HepG2 (cell line): ENCODE data around the gene CALM1. TPM values are rescaled to one million over a fixed set of nuclear protein-coding genes. Genes with fewer than 3 reads are reported as not detected.
A peak's percentile ranks its signal among the peaks of the same experiment; 100 is the strongest.

Experiments used
- ATF6 ChIP-seq: sonication (generic); formaldehyde crosslinking; conservative IDR thresholded peaks from 2 replicates; pipeline ENCODE4 v1.4.0; 2020; ENCODE audit warnings: missing genetic modification reagents
- CCDC6 ChIP-seq: sonication (generic); formaldehyde crosslinking; IDR thresholded peaks from 2 replicates; pipeline ENCODE4 v1.8.1; 2022; ENCODE audit warnings: mild to moderate bottlenecking, missing genetic modification reagents, moderate library complexity
- FOXO1 ChIP-seq: sonication (generic); formaldehyde crosslinking; IDR thresholded peaks from 2 replicates; pipeline ENCODE4 v1.4.0; 2020; ENCODE audit warnings: missing genetic modification reagents
- JUND ChIP-seq: sonication (generic); formaldehyde crosslinking; IDR thresholded peaks from 2 replicates; pipeline ENCODE4 v1.8.0; 2022; ENCODE audit warnings: mild to moderate bottlenecking, missing genetic modification reagents
- KMT2A ChIP-seq: sonication (generic); formaldehyde crosslinking; IDR thresholded peaks from 2 replicates; pipeline ENCODE4 v1.4.0; 2020; ENCODE audit warnings: missing genetic modification reagents
- NFYB ChIP-seq: sonication (generic); formaldehyde crosslinking; IDR thresholded peaks from 2 replicates; pipeline ENCODE4 v1.4.0; 2020; ENCODE audit warnings: missing genetic modification reagents
- PRDM15 ChIP-seq: sonication (generic); formaldehyde crosslinking; IDR thresholded peaks from 2 replicates; pipeline ENCODE4 v1.4.0; 2020; ENCODE audit warnings: missing genetic modification reagents
- RBM22 ChIP-seq: fragments of 200-400 bp; formaldehyde crosslinking; optimal IDR thresholded peaks from 2 replicates; pipeline ENCODE3; 2017; ENCODE audit warnings: mild to moderate bottlenecking, low read length, moderate library complexity
- SOX5 ChIP-seq: IDR thresholded peaks from 2 replicates; pipeline ENCODE4 v1.6.1; 2016; ENCODE audit warnings: borderline replicate concordance
- SRSF1 ChIP-seq: fragments of 200-400 bp; formaldehyde crosslinking; optimal IDR thresholded peaks from 2 replicates; pipeline ENCODE3; 2017; ENCODE audit warnings: mild to moderate bottlenecking, low read depth, low read length, moderate library complexity
- STAG1 ChIP-seq: sonication (generic); formaldehyde crosslinking; IDR thresholded peaks from 2 replicates; pipeline ENCODE4 v1.4.0; 2020; ENCODE audit warnings: missing genetic modification reagents
- TOPORS ChIP-seq: sonication (generic); formaldehyde crosslinking; IDR thresholded peaks from 2 replicates; pipeline ENCODE4 v1.8.0; 2023; ENCODE audit warnings: mild to moderate bottlenecking, missing genetic modification reagents
- WIZ ChIP-seq: sonication (generic); formaldehyde crosslinking; IDR thresholded peaks from 2 replicates; pipeline ENCODE4 v1.5.1; 2020; ENCODE audit warnings: mild to moderate bottlenecking, missing genetic modification reagents
- ZBTB1 ChIP-seq: sonication (generic); formaldehyde crosslinking; IDR thresholded peaks from 2 replicates; pipeline ENCODE4 v1.4.0; 2020; ENCODE audit warnings: missing genetic modification reagents, borderline replicate concordance
- ZBTB14 ChIP-seq: sonication (generic); formaldehyde crosslinking; IDR thresholded peaks from 2 replicates; pipeline ENCODE4 v1.4.0; 2020; ENCODE audit warnings: missing genetic modification reagents
- ZFP91 ChIP-seq: sonication (generic); formaldehyde crosslinking; IDR thresholded peaks from 2 replicates; pipeline ENCODE4 v1.9.0; 2022; ENCODE audit warnings: missing genetic modification reagents, mild to moderate bottlenecking, borderline replicate concordance
- ZMYM2 ChIP-seq: sonication (generic); formaldehyde crosslinking; IDR thresholded peaks from 2 replicates; pipeline ENCODE4 v1.8.0; 2022; ENCODE audit warnings: mild to moderate bottlenecking, missing genetic modification reagents
- ZNF263 ChIP-seq: sonication (generic); formaldehyde crosslinking; IDR thresholded peaks from 2 replicates; pipeline ENCODE4 v1.4.0; 2020; ENCODE audit warnings: missing genetic modification reagents
- ZNF337 ChIP-seq: sonication (generic); formaldehyde crosslinking; IDR thresholded peaks from 2 replicates; pipeline ENCODE4 v1.5.1; 2020; ENCODE audit warnings: missing genetic modification reagents, low read depth, mild to moderate bottlenecking, borderline replicate concordance
- ZNF530 ChIP-seq: sonication (generic); formaldehyde crosslinking; IDR thresholded peaks from 2 replicates; pipeline ENCODE4 v1.5.0; 2020; ENCODE audit warnings: low read depth, mild to moderate bottlenecking, missing genetic modification reagents
- polyA plus RNA-seq, 8 experiments: library from polyadenylated mRNA; depleted of rRNA in 3 of 8; stranded (reverse) in 7 of 8; unstranded in 1 of 8; fragments of >200 nt; fragmentation: Illumina TruSeq in 4 of 8; extraction: Trizol in 4 of 8; gene quantifications; 2 replicates each; pipeline versions ENCODE4 v1.2.1 to v1.2.3, GENCODE V29; 2011 to 2016; ENCODE audit warnings: low read depth in 4 of 8, missing spikeins in 1 of 8, mixed read lengths in 1 of 8; ENCODE audit not compliant: insufficient read depth in 1 of 8
- total RNA-seq, 5 experiments: library from RNA; depleted of rRNA; stranded (reverse); fragments of >200 nt; fragmentation: Illumina TruSeq; extraction: Trizol; gene quantifications; 2 replicates each; pipeline ENCODE4 v1.2.3, GENCODE V29; 2016; ENCODE audit warnings: low read depth in 1 of 5
- TF ChIP-seq, protein P1 (sequence below): sonication (generic); formaldehyde crosslinking; IDR thresholded peaks from 2 replicates; pipeline ENCODE4 v1.5.0; 2020; ENCODE audit warnings: missing genetic modification reagents, mild to moderate bottlenecking, borderline replicate concordance

The CALM1 gene
- total and polyA plus RNA-seq, 2 of the 13 experiments (the other 11 are each of a cell fraction or from before 2014, with no cell fraction given) = 110 to 238 TPM

- TF ChIP-seq ZBTB14 = no peak
- no peak for TF ChIP-seq WIZ (CRISPR knock-in tag)
- no peak for TF ChIP-seq ATF6 (CRISPR knock-in tag)
- TF ChIP-seq SRSF1 = no peak
- no peak for TF ChIP-seq TOPORS (CRISPR knock-in tag)
- no peak for TF ChIP-seq CCDC6 (CRISPR knock-in tag)
- TF ChIP-seq, protein P1, sequence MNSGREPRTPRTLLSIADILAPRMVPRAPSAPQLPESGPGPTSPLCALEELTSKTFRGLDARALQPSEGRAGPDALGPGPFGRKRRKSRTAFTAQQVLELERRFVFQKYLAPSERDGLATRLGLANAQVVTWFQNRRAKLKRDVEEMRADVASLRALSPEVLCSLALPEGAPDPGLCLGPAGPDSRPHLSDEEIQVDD = no peak
- TF ChIP-seq ZFP91 (CRISPR knock-in tag) = no peak
- TF ChIP-seq KMT2A (CRISPR knock-in tag) = no peak
- TF ChIP-seq ZNF530 (CRISPR knock-in tag) = no peak
- TF ChIP-seq ZMYM2 (CRISPR knock-in tag) = no peak
- 0 out of 2 replicates have a peak, but pooled peaks have one; percentile 25 for TF ChIP-seq PRDM15 (CRISPR knock-in tag)
- TF ChIP-seq STAG1 (CRISPR knock-in tag) = peak; percentile 21; the same call in 1 of the 2 replicates
- no peak for TF ChIP-seq RBM22
- TF ChIP-seq JUND (CRISPR knock-in tag) = no peak
- TF ChIP-seq ZNF263 (CRISPR knock-in tag) = peak; percentile 70
- TF ChIP-seq ZNF337 (CRISPR knock-in tag) = no peak
- TF ChIP-seq ZBTB1 (CRISPR knock-in tag) = no peak
- peak; percentile 56; the same call in 1 of the 2 replicates for TF ChIP-seq SOX5
- no peak for TF ChIP-seq FOXO1
- TF ChIP-seq NFYB (CRISPR knock-in tag) = no peak
Measured at GRCh38 chr14:90368946-90369721, 27.7 kb upstream of the CALM1 start (continued).
